Suppressor macrophage (primary cell): ENCODE data around the gene PRM3.
A peak's percentile ranks its signal among the peaks of the same experiment; 100 is the strongest.
"Not testable (repeated sequence)": the region's sequence is repeated elsewhere in the genome, so short reads cannot be mapped to it uniquely, and the experiment has no call there.

Experiments used
- DNase-seq, 4 experiments: peaks; one replicate each; pipeline ENCODE4 v3.0.0-alpha.2; 2020 to 2022

PRM3 gene

DNA sequence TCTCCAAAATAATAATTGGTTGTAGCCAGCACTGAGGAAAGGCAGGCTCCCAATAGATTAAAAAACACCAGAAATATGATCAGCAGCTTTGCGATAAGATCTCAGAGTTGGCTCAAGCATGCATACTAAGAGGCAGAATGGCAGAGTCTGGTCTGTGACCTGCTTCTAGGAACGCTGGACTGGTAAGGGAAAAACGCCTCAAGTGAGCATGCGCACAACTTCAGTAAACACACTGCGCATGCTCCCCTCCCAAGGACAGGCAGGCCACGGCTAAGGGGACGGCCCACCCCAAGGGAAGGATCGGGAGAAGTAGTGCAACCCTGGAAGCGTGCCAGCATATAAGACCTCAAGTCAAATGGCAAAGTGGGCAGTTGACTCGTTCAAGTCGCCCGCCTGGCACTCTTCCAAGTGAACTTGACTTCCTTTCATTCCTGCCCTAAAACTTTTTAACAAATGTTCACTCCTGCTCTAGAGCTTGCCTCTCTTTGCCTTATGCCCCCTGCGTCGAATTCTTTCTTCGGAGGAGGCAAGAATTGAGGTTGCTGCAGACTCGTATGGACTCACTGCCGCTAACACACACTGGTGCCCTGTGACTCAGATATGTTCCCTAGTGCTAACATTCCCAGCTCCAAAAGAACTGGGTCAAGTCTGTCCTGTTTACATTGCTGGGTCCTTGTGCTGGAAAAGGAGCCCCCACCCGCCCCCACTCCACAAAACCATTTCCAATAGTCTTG lies 30.1 kb upstream of the PRM3 start:
- no peak for DNase-seq

DNA sequence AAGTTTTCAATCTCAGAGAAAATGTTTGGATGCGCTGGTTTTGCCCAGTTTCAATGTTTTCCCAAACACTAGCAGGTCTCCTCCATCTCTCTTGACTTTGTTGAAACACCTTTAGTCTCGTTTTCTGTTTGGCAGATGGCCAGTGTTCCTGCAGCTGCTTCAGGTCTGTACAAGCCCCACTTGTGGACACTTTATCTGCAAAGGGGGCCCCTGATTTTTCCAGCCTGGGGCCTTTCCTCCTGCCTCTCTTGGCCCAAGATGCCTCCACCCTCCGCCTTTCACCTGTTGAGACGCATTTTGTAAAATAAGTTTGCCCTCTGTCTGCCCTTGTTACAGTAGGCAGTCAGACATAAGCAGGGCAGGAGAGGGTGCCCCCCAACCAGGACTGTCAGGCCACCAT lies 29.5 kb upstream of the PRM3 start:
- no peak for DNase-seq

DNA sequence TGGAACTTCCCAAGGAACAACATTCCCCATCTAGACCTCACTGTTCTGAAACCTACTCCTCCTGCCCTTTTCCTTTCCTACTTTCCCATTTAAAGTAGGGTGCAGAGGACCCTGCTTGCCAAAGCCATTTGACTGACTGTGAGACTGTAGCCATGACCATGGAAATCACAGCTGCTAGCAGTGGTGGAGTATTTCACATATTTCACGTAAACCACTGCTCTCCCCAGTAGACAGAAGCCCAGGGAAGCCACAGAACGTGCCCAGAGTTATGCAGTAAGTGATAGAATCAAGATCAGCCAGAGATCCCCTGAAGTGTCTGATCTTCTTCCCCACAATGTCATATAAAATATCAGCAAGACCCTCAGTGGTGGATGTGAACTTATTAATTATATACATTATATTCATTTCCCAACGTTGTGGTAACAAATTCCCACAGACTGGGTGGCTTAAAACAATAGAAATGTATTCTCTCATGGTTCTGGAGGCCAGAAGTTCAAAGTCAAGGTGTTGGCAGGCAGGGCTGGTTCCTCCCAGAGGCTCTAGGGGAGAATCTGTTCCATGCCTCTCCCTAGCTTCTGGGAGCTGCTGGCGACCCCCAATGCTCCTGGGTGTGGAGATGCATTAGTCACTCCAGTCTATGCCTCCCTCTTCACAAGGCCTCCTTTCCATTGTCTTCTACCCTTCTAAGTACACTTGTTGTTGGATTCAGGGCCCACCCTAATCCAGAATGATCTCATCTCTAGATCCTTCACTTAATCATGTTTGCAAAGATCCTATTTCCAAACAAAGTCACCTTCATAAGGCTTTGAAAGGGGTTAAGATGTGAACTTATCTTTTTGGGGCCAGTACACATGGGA lies 28.4 kb upstream of the PRM3 start:
- no peak for DNase-seq

DNA sequence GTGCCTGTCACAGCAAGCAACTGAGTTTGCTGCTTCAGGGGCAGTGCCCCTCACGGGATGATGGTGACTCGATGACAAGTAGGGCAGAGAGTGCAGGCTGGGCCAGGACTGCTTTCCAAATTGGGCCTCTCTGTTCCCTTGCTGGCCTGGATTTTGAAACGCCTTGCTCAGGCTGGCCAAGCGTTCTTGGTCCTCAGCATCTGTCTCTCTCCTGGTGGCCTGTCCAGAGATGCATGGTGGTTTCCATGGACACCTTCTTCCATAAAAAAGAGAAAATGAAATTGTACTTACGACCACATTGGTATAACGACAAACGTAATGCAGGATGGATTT lies 27.1 kb upstream of the PRM3 start:
- DNase-seq: no peak

DNA sequence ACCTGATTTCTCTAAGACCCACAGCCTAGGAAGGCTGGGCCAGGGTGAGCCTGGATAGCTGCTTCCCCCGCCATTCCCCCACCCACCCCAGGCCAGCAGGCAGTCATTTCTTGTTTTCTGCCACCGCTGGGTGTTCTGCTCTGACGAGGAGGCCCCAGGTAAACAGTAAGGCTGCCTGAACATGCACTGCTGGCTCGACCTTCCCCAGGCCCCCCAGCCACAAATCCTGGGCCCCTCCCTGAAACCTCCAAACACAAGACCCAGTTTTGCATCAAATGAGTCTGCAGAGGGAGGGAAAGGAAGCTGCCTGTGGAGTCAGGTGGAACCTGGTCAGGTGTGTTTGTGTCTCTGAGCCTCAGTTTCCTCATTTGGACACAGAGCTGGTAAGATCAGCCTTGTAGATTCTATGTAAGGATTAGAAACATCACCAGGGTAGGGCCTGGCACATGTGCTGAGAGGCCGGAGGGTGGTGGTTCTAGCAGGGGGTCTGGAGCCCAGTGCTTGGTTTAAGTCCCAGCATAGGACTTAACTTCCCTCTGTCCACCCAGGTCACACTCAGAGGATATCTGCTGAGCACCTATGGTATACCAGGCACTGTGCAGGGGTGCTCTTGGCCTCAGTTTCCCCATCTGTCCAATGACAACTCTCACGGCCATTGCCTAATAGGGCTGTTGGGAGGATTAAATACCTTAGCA lies 26.6 kb upstream of the PRM3 start:
- DNase-seq: no peak

DNA sequence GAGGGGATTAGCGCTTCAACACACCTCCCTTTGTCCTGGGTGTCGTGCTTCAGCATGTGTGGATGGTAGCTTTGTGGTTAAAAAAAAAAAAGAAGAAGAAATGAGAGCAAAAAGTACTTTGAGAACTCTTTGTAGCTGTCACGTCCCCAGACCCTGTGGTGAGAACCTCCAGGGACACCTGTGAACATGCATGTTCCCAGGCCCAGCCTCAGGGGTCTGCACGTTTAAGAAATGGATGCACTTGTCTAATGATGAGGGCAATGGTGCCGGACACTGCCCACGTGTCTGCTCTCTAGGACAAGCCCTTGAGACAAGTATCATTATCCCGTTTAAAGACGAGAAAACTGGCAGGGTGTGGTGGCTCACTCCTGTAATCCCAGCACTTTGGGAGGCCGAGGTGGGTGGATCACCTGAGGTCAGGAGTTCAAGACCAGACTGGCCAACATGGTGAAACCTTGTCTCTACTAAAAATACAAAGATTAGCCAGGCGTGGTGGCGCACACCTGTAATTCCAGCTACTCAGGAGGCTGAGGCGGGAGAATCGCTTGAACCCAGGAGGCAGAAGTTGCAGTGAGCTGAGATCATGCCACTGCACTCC lies 25.6 kb upstream of the PRM3 start:
- not testable (repeated sequence) for DNase-seq

DNA sequence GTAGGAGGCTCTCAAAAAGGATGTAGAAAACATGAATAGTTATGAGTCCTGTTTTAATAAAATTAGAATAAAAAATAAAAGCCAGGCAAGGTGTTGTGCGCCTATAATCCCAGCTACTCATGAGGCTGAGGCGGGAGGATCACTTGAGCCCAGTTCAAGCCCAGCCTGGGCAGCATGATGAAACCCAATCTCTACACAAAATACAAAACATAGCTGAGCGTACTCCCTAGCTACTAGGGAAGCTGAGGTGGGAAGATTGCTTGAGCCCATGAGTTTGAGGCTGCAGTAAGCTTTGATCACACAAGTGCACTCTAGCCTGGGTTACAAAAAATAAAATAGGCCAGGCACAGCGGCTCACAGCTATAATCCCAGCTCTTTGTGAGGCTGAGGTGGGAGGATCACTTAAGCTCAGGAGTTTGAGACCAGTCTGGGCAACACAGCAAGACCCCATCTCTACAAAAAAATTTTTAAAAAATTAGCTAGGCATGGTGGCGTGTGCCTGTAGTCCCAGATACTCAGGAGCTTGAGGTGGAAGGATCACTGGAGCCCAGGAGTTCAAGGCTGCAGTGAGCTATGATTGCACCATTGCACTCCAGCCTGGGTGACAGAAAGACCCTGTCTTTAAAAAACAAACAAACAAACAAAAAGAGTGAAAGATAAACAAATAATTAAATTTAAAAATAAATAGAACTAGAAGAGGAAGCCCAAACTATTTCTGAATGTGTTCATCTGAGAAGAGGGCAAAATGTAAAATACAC lies 24.9 kb upstream of the PRM3 start:
- no peak for DNase-seq

DNA sequence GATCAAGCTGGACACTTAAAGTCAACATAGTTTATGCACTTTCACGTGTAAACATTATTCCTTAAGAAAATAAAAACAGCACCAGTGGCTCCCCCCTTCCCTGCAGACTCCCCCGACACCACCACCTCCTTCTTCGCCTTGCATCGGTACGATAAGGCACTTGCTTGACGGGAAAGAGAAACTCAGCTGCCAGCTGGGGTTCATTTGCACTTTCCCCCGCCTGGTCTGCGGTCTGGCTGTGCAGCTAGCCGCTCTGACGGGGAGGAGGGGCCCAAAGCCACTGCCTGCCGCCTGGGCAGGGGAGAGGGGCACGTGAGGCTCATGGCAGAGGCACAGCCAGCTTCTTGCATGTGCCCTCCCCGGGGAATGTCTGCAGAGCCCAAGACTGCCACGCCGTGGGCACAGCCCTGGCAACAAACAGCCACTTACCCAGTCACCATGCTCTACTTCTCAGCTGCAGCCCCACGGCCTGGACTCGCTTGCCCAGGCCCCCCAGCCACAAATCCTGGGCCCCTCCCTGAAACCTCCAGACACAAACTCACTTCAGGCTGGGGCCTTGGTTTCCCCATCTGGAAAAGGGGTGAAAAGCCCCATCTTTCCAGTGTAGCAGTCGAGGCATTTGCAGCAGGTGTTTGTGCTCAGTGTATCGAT lies 24.2 kb upstream of the PRM3 start:
- peak; percentile 68 to 88 (median 78) for DNase-seq

DNA sequence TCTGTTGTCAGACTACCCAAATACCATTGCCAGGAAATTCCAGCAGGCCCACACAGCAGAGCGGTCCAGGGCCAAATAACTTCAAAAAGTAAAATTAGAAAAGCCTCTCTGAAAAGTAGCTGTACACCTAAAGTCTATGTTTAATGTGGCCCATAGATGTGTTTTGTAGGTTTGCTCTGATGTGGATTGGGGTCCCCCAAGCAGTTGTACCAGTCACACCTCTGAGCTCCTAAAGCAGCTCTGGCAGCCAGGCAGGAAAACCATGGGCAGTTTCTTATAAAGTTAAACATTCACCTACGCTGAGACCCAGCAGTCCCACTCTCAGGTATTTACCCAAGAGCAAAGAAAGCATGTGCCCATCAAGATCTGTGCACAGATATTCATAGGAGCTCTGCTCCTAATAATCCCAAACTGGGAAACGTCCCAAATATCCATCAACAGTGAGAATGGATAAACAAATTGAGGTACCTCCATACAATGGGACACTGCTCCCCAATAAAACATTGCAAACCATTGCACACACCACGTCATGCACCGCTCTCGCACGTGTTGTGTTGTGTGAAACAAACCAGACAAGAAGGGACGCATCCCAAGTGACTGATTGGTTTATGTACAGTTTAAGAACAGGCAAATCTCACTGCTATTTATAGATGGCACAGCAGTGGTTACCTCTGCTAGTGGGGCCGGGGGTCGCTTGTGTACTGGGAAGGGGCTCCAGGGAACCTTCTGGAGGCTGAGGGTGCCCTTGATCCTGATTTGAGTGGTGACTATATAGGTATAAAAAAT lies 23.5 kb upstream of the PRM3 start:
- DNase-seq: no peak

DNA sequence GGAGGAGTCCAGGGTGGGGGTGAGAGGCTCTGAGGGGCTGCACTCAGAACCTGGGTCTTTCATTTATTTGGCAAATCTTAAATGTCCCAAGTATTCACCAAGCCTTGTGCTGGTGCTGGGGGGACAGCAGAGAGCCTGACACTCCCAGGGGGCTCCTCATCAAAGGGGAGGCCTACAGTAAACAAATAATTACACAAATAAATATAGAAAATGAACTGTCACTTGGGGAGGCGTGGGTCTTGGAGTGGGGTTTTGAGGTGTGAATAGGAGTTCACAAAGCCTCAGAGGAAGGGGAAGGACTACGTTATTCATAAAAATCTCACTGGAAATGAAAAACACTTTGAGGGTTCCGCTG lies 22.9 kb upstream of the PRM3 start:
- DNase-seq: no peak

DNA sequence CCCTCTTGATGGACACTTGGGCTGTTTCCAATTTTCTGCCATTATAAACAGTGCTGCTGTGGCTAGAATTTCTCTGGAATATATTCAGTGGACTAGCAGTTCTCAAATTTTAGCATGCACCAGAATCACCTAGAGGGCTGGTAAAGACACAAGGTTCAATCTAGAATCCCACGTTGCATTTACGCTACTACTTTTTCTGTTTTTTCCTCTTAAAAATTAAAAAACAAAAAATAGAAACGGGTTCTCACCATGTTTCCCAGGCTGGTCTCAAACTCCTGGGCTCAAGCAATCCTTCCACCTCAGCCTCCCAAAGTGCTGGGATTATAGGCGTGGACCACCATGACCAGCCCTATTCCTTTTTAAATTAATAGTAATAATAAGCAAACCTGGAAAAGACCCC lies 22.2 kb upstream of the PRM3 start:
- no peak for DNase-seq

DNA sequence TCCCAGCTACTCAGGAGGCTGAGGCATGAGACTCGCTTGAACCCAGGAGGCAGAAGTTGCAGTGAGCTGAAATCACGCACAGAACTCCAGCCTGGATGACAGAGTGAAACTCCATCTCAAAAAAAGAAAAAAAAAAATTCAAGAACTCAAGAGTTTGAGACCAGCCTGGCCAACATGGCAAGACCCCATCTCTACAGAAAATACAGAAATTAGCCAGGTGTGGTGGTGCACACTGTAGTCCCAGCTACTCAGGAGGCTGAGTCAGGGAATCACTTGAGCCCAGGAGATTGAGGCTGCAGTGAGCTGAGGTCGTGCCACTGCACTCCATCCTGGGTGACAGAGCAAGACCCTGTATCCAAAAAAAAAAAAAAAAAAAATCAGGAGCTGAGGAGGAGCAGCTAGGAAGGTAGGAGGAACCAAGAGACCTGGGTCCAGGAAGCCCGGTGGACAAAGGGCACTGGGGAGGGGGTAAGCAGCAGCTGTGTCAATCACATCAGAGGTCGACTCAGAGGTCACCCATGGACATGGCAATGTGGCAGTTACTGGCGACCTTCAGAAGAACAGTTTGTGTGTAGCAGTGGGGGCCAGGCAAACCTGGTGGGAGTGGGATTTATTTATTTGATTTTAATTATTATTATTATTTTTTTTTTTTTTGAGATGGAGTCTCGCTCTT lies 18.8 kb upstream of the PRM3 start:
- DNase-seq: no peak

DNA sequence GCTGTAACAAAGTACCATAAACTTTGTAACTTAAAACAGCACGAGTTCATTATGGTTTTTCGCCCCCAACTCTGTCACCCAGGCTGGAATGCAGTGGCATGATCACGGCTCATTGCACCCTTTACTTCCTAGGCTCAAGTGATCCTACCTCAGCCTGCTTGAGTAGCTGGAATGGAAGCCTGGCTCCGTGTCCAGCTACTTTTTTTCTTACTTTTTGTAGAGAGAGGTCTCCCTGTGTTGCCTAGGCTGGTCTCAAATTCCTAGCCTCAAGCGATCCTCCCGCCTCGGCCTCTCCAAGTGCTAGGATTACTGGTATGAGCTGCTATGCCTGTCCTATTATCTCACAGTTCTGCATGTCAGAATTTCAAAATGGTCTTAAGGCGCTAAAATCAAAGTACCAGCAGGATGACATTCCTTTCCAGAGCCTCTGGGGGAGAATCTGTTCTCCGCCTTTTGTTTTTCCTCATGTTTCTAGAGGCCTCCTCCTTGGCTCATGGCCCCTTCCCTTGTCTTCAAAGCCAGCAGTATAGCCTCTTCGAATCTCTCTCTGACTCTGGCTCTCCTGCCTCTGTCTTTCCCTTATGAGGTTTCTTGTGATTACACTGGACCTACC lies 17.8 kb upstream of the PRM3 start:
- no peak for DNase-seq

DNA sequence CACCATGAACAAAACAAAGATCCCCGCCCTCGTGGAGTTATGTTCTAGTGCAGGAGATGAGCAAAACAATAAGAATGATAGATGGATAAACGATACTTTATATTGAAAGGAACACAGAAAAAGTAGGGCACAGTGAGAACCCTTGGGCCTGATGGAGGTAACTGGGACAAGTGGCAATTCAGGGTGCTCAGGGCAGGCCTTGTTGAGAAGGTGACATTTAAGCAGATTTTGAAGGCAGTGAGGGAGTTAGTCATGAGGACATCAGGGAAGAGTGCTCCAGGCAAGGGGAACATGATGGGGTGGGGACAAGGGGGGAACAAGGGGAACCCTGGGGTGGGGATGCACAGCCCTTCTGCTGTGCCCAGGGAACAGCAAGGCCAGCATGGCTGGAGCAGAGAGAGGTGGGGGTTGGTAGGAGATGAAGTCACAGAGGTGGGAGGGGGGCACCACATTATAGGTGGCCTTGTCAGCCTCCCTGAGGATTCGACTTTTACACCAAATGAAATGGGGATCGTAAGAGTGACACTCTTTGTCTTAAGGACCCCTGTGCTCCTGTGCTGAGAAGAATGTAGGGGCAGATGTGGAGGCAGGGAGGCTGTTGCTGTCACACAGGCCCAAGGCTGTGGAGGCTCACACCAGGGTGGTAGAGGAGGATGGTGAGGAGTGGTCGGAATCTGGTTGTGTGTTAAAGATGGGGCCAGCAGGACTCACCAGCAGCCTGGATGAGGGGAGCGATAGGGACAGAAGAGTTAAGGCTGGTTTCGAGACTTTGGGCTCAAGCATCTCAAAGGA lies 16.9 kb upstream of the PRM3 start:
- peak in 1 of 4 experiments; percentile 23 for DNase-seq

DNA sequence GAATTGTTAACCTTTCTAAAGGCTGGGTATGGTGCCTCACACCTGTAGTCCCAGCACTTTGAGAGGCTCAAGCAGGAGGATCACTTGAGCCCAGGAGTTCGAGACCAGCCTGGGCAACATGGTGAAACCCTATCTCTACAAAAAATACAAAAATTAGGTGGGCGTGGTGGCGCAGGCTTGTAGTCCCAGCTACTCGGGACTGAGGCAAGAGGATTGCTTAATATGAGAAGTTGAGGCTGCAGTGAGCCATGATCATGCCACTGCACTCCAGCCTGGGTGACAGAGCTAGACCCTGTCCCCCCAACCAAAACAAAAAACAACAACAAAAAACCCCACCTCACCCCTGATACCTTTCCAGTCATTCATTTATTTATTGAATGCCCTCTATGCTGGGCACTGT lies 16.3 kb upstream of the PRM3 start:
- DNase-seq: peak; percentile 26 to 69 (median 63)

DNA sequence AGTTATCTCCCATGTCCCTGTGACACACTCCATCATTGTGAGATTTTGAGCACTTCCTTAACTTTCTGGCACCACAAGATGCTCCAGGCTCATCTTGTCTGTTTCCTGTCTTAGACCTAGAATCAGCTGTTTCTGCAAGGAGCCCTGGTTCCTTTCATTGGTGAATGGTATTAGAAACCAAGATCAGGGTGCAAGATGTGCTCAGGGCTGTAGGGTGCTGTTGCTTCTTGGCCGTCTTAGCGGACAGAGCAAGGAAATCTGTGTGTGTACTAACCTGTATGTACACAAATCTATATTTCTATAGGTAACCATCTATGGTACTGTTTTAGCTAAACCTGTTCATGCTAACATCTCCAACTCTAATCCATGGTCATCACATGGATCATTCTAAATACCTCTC lies 15.8 kb upstream of the PRM3 start:
- DNase-seq: no peak

DNA sequence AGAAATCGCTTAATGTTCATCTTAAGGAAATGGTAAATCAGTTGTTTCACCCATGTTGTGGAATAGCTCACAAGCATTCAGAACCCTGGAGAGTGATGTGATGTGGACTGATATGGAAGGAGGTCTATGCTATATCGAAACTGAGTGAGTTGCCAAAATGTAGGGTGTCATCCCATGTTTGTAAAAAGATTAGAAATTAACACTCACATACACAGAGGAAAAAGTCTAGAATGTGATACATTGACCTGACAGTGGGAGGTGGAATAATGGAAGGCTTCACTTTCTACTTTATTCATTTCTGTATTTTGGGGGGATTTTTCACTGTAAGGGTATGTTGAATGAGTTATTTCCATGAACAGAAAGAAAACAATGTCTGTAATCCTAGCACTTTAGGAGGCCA lies 12.4 kb upstream of the PRM3 start:
- DNase-seq: no peak

DNA sequence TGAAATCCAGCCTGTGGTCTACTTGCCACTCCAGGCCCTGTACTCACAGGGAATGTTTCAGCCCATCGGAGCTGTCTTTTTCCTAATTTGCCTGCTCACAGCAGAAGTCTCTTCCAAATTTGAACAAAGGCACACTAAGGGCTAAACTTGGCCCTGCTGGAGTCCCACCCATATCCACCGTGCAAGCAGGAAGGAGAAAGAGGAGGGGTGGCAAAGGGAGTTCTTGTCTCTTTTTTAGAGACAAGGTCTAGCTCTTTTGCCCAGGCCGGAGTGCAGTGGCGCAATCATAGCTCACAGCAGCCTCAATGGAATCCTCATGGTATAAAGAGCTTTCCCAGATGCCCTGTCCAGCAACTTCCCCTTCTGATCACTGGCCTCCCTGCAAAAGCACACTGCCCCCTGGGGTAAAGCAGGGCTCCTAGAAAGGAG lies 10.4 kb upstream of the PRM3 start:
- DNase-seq: peak; percentile 58 to 75 (median 68)
